LNCAP (cell line): ENCODE results near the gene DDX3X.

Experiments
- TF ChIP-seq, protein P1 (sequence below): fragments of 450-650 bp; IDR thresholded peaks from 2 replicates; pipeline ENCODE4 v1.5.1; 2017; ENCODE audit warnings: mild to moderate bottlenecking

Gene DDX3X

DNA sequence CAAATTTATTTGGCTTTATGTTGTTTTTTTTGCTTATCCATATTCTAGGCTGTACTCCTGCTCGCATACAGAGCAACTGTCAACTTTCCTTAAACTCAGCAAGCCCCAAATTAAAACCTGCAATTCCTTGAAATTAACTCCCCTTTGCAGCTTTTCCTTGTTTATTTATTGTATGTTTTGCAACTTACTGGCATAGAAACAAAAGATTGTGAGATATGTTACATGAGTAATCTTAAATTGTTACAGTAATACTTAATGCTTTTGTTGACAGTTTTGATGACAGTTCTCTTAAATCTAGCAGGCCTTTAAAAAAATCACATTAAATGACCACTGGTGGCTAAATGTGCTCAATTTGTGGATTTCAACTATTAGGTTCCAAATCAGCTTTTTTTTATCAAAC, 4.5 kb downstream of the DDX3X start:
- TF ChIP-seq, protein P1, sequence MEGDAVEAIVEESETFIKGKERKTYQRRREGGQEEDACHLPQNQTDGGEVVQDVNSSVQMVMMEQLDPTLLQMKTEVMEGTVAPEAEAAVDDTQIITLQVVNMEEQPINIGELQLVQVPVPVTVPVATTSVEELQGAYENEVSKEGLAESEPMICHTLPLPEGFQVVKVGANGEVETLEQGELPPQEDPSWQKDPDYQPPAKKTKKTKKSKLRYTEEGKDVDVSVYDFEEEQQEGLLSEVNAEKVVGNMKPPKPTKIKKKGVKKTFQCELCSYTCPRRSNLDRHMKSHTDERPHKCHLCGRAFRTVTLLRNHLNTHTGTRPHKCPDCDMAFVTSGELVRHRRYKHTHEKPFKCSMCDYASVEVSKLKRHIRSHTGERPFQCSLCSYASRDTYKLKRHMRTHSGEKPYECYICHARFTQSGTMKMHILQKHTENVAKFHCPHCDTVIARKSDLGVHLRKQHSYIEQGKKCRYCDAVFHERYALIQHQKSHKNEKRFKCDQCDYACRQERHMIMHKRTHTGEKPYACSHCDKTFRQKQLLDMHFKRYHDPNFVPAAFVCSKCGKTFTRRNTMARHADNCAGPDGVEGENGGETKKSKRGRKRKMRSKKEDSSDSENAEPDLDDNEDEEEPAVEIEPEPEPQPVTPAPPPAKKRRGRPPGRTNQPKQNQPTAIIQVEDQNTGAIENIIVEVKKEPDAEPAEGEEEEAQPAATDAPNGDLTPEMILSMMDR = no peak

DNA sequence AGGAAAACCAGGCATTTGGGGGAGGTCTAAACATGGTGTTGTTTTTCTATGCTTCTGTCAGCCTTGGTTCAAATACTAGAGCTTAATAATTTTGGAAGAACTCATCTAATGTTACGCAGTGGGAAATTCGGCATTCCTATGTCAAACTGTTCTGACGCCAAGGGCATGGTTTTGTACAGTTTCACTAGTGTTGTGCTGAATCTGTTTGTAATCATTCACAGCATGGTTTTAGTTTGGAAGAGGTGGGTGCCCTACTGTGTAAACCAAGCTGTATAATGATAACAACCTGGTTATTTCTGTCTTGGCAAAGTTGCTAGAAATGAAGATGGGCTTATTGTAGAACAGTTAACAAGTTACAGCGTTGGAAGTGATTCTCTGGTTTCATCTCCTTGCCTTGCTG, 5.2 kb downstream of the DDX3X start:
- TF ChIP-seq, protein P1 = no peak

DNA sequence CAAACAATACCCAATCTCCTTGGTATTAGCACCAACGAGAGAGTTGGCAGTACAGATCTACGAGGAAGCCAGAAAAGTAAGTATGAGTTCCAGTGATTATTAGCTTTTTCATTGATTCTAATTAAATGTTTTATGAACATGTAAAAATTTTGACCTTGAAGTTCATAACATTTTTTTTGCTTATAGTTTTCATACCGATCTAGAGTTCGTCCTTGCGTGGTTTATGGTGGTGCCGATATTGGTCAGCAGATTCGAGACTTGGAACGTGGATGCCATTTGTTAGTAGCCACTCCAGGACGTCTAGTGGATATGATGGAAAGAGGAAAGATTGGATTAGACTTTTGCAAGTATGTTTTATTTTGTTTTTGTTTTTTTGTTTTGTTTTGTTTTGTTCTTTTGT, 10.1 kb downstream of the DDX3X start:
- TF ChIP-seq, protein P1 = no peak

DNA sequence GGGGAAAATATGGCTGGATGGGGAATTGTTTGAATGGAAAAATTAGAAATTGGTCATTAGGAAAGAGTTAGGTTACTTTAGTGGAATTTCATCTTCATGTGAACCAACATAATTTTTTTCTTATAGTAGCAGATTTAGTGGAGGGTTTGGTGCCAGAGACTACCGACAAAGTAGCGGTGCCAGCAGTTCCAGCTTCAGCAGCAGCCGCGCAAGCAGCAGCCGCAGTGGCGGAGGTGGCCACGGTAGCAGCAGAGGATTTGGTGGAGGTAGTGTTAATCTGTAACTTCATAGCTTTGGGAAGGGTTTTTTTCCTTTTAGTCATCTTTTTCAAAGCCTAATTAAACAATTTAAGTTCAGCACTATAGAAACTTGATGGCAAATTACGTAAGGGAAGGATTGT, 13.2 kb downstream of the DDX3X start:
- TF ChIP-seq, protein P1 = no peak

DNA sequence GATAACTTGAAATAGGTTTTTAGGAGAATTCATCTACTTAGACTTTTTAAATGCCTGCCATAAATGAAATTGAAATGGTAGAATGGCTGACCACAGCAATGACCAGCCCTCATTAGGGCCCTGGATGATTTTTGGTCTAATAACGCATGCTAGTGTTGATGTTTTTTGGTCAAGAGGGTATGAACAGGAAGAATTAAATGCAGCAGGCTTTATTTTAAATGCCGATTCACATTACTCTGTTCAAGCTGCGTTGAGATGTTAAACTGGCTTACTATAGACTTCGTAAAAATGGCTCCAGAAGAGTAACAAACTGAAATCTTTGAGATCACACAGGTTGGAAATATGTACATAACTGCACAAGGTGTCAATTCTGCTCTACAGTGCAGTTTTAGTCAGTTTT, 14.6 kb downstream of the DDX3X start:
- TF ChIP-seq, protein P1 = no peak

DNA sequence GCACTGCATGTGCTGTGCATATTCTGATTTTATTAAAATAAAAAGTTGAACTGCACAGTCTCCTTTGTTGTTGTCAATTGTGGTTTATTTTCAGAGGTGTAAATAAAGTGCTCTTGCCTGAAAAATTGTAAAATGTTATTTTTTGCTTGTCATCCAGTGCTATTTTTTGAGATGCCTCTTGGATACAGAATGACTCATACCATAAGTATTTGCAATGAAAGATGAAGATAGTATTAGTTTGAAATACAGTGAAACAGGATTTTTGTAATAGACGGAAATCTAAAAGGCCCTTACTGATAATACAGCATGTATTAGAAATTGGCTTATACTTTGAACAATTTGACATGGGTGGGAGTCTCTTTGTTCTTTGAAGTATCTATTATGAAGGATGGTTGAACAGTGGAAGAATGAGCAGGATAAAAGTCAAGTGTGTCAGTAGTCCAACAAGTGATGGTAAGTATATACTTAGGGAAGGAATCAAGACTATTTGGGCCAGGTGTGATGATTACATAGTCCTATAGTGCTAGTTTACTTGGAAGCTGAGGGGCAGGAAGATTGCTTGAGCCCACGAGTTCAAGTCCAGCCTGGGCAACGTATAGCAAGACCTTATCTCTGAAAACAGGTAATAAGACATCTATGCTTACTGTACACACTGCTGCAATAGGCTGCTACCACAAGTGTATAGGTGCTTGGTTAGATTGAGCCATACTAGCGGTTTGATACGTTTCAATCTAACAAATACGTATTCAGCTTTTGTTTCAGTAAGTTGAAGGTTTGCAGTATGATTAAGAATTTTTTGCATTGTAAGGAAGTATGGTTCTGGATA, 16.4 kb downstream of the DDX3X start:
- TF ChIP-seq, protein P1 = no peak

DNA sequence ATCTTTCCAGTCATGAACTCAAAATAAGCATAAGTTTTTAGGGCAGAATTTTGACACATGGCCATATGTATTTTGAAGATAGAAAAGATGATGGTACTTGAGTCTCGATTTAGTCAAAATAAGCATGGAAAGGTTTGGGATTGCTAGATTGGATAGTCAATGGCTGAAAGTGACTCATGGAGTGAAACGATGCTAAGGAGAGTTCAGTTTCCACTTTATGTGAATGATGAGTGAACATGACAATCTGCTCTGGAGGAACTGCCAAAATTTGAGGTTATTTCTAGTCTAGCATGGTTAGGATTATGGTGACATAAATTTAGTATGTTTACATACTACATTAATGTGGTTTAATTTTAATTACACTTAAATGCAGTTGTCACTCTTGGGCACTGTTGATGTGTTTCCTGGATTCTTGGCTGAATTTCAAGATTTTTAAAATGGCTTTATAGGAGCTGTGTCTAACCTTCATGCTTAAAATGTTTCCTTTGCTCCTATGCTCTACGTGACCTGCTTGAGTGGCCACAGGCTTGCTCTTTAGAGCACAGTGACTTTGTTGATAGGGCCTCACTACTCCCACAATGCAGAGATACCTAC, 17.1 kb downstream of the DDX3X start:
- TF ChIP-seq, protein P1 = no peak
